ENCODE measurements around the gene FNDC11. TPM values are rescaled to one million over a fixed set of nuclear protein-coding genes. Genes with fewer than 3 reads are reported as not detected.

The FNDC11 gene
- total RNA-seq, 1 experiment from 2014 or later: 2.5 TPM

- H3K79me1 ChIP-seq (ENCODE audit: insufficient read depth, low read depth, low read length, poor library complexity, severe bottlenecking): no peaks in the 10 kb centered on the region
- H3K4me2 ChIP-seq (ENCODE audit: insufficient read depth, insufficient read length, low read length): peak overlapping the region; percentile 9
- peaks cover 3 to 8% of the 10 kb centered on the region in 2 experiments; a peak in 3 of 4 replicates for H3K4me1 Mint-ChIP-seq
- H3K4me1 ChIP-seq (ENCODE audit: insufficient read depth, low read length): no peaks in the 10 kb centered on the region
- TF ChIP-seq CTCF (conservative IDR thresholded peaks at IDR 0.05): peak; percentile 100
- no peak overlapping the region for H2AK5ac ChIP-seq (ENCODE audit: insufficient read length, low read length)
- DNase-seq: peak; percentile 90
- no CpG with 5 or more reads among the region's 34 CpGs for WGBS (ENCODE audit: extremely low coverage, insufficient read length, low lambda C conversion rate)
- H2BK12ac ChIP-seq (ENCODE audit: insufficient read length, low read depth, low read length): no peak overlapping the region
- H2BK15ac ChIP-seq (ENCODE audit: low read depth, low read length): no peak overlapping the region
- no peak overlapping the region for H4K5ac ChIP-seq (ENCODE audit: insufficient read length, low read depth, low read length)
- H3K27me3 Mint-ChIP-seq (ENCODE audit: low read depth): no peaks in the 10 kb centered on the region
- H3K9me3 ChIP-seq (ENCODE audit: control insufficient read depth, low read depth, low read length): no peaks in the 10 kb centered on the region
- no peaks in the 10 kb centered on the region for H3K36me3 Mint-ChIP-seq (ENCODE audit: insufficient read depth in 1 of 3, low read depth in 3 of 3)
- no peaks in the 10 kb centered on the region for H3K27me3 ChIP-seq (ENCODE audit: insufficient read depth, low read length)
- H2AFZ ChIP-seq (ENCODE audit: low read length): no peak overlapping the region
- no peak overlapping the region for H3K23ac ChIP-seq (ENCODE audit: insufficient read length, low read depth, low read length)
- H2BK5ac ChIP-seq (ENCODE audit: insufficient read length, low read length): no peak overlapping the region
- no peak overlapping the region for H3K9ac ChIP-seq (ENCODE audit: extremely low read depth, insufficient read length, low read length)
- H3K27ac ChIP-seq (ENCODE audit: insufficient read length, low read depth, low read length): no peak overlapping the region
- no peak overlapping the region for H3K14ac ChIP-seq (ENCODE audit: insufficient read depth, low read length)
- no peak overlapping the region for H4K91ac ChIP-seq (ENCODE audit: insufficient read length, low read depth, low read length)
- no peak overlapping the region for H3K27ac Mint-ChIP-seq
- H3K9me3 Mint-ChIP-seq: no peaks in the 10 kb centered on the region
- H4K8ac ChIP-seq (replicated peaks; ENCODE audit: insufficient read length, low read depth, low read length): no peak overlapping the region
- no peak overlapping the region for H2BK20ac ChIP-seq (ENCODE audit: low read depth, low read length, poor library complexity, severe bottlenecking)
- H2BK120ac ChIP-seq (ENCODE audit: low read depth, low read length, poor library complexity, severe bottlenecking): no peak overlapping the region
- H3K56ac ChIP-seq (ENCODE audit: insufficient read length, low read depth, low read length): no peak overlapping the region
- H3T11ph ChIP-seq (ENCODE audit: low read length): no peak overlapping the region
- H3K4me3 Mint-ChIP-seq: peak overlapping the region; percentile 49 to 55; a peak in 3 of 5 replicates
- H3K79me2 ChIP-seq (ENCODE audit: insufficient read depth, low read length): no peaks in the 10 kb centered on the region
- H3K23me2 ChIP-seq (ENCODE audit: insufficient read length, low read depth, low read length, poor library complexity, severe bottlenecking): no peaks in the 10 kb centered on the region
- no peak overlapping the region for H3K4ac ChIP-seq (ENCODE audit: low read depth, low read length)
- no peaks in the 10 kb centered on the region for H4K20me1 ChIP-seq (ENCODE audit: control insufficient read depth, insufficient read depth, insufficient read length)
- H3K18ac ChIP-seq (ENCODE audit: insufficient read length, low read depth, low read length): no peak overlapping the region
These were observed 16.3 kb upstream of the FNDC11 start for GRCh38 chr20:63537525-63538203.
